Upper lobe of left lung (tissue), 6 donors: ENCODE results near the gene ACOD1. TPM values are rescaled to one million over a fixed set of nuclear protein-coding genes. Genes with fewer than 3 reads are reported as not detected.
"Not testable (repeated sequence)": the region's sequence is repeated elsewhere in the genome, so short reads cannot be mapped to it uniquely, and the experiment has no call there.

Source experiments
- ATAC-seq, 2 donors: fragments of 200-7000 bp; cut with Tn5 transposase; one replicate each; pipeline ENCODE4 v1.9.1; 2022; ENCODE audit warnings: mild to moderate bottlenecking in 2 of 2, moderate library complexity in 2 of 2; ENCODE audit not compliant: low FRiP score in 2 of 2
- DNase-seq, 2 donors: peaks; one replicate each; pipeline ENCODE4 v3.0.0-alpha.2; 2019 to 2020
- H3K27ac ChIP-seq, 4 donors: fragments of 200-600 bp; sonication (generic); one replicate each; pipeline ENCODE4 v1.5.1; 2016 to 2019
- H3K27me3 ChIP-seq, 4 donors: fragments of 200-600 bp; sonication (generic); one replicate each; pipeline ENCODE4 v1.5.1; 2017 to 2019
- H3K36me3 ChIP-seq, 4 donors: fragments of 200-600 bp; sonication (generic); one replicate each; pipeline ENCODE4 v1.5.1; 2016 to 2019
- H3K4me1 ChIP-seq, 4 donors: fragments of 200-600 bp; sonication (generic); one replicate each; pipeline ENCODE4 v1.5.1; 2018 to 2019
- H3K4me3 ChIP-seq, 4 donors: fragments of 200-600 bp; sonication (generic); one replicate each; pipeline ENCODE4 v1.5.1; 2017 to 2019; ENCODE audit warnings: mild to moderate bottlenecking in 2 of 4, moderate library complexity in 1 of 4
- H3K9me3 ChIP-seq, 4 donors: fragments of 200-600 bp; sonication (generic); one replicate each; pipeline ENCODE4 v1.5.1; 2018 to 2019
- CTCF ChIP-seq, 6 experiments: fragments of 450-650 bp in 4 of 6; fragments of 200-600 bp in 2 of 6; sonication (generic) in 2 of 6; IDR thresholded peaks; one replicate each; pipeline ENCODE4 v1.5.1; 2016 to 2019; ENCODE audit warnings: antibody characterized with exemption in 6 of 6
- EP300 ChIP-seq, 4 donors: sonication (generic); formaldehyde crosslinking; IDR thresholded peaks; one replicate each; pipeline ENCODE4 v1.5.1; 2017; ENCODE audit warnings: antibody characterized with exemption in 4 of 4, control low read depth in 2 of 4
- POLR2A ChIP-seq, 4 donors: fragments of 450-650 bp; IDR thresholded peaks; one replicate each; pipeline ENCODE4 v1.5.1; 2016 to 2017; ENCODE audit warnings: antibody characterized with exemption in 4 of 4, mild to moderate bottlenecking in 2 of 4
- POLR2AphosphoS5 ChIP-seq, 2 donors: sonication (generic); formaldehyde crosslinking; IDR thresholded peaks; one replicate each; pipeline ENCODE4 v1.5.1; 2017; ENCODE audit warnings: antibody characterized with exemption in 2 of 2
- WGBS, 2 donors: methylation state at CpG; one replicate each; pipeline ENCODE4 v1.1.5; 2017 to 2018; 5-methylcytosine and 5-hydroxymethylcytosine counted together
- total RNA-seq, 6 donors: library from RNA; depleted of rRNA in 4 of 6; stranded (reverse); fragments of >200 nt in 4 of 6; gene quantifications; one replicate each; pipeline versions ENCODE4 v1.1.0 to v1.2.1, GENCODE V29; 2016 to 2021
- donor health status: DM: no; HTN: no; CAD: no; lungs with moderate emphysema.
- donor health status: DM: no; HTN: yes; CAD: no; lungs with severe emphysema.

Gene ACOD1
- total RNA-seq: not detected

GRCh38 chr13:76948149-76948548, at the start of gene ACOD1:
Gene ACOD1, plus strand, starts transcription at chr13:76948511. Its CDS starts 48 bp downstream, at chr13:76948559.
- 70 to 78% methylated on average over 2 of the region's 2 CpGs for WGBS, 2 donors
- no peaks in the 10 kb centered on the region for H3K9me3 ChIP-seq
- H3K4me3 ChIP-seq: no peak within 1 kb of the TSS
- H3K36me3 ChIP-seq: no peaks in the 10 kb centered on the region
- DNase-seq: no peak
- H3K27me3 ChIP-seq: no peaks in the 10 kb centered on the region
- TF ChIP-seq CTCF (IDR thresholded peaks at IDR 0.05) (no peak), POLR2A (IDR thresholded peaks at IDR 0.05) (no peak), POLR2AphosphoS5 (IDR thresholded peaks at IDR 0.05) (no peak), EP300 (IDR thresholded peaks at IDR 0.05) (no peak)
- no peak within 1 kb of the TSS for H3K27ac ChIP-seq
- peaks cover 0 to 4% (median 0%) of the 10 kb centered on the region in 4 donors for H3K4me1 ChIP-seq
- ATAC-seq: no peak

DNA sequence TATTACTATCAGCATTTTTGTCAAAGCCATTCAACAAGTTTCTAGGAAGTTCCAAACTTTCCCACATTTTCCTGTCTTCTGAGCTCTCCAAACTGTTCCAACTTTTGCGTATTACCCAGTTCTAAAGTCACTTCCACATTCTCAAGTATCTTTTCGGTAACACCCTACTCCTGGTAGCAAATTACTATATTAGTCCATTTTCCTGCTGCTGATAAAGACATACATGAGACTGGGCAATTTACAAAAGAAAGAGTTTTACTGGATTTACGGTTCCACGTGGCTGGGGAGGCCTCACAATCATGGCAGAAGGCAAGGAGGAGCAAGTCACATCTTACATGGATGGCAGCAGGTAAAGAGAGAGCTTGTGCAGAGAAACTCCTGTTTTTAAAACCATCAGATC, 49.2 kb upstream of the ACOD1 start:
- ATAC-seq, H3K27me3 ChIP-seq, H3K36me3 ChIP-seq, DNase-seq, H3K4me3 ChIP-seq, H3K27ac ChIP-seq, H3K9me3 ChIP-seq: not testable (repeated sequence)
- H3K4me1 ChIP-seq: peaks cover 0 to 10% (median 8%) of the 10 kb centered on the region in 4 donors
- 93 to 97% methylated on average over 4 of the region's 4 CpGs for WGBS, 2 donors

- peak in 1 of 2 donors; percentile 73 for DNase-seq
- TF ChIP-seq POLR2A (IDR thresholded peaks at IDR 0.05) (no peak), EP300 (IDR thresholded peaks at IDR 0.05) (peak in 1 of 4 donors; percentile 14), CTCF (IDR thresholded peaks at IDR 0.05) (peak; percentile 90 to 98 (median 95)), POLR2AphosphoS5 (IDR thresholded peaks at IDR 0.05) (peak in 1 of 2 donors; percentile 36)
These were observed 44.7 kb upstream of the ACOD1 start for GRCh38 chr13:76903544-76904162.

DNA sequence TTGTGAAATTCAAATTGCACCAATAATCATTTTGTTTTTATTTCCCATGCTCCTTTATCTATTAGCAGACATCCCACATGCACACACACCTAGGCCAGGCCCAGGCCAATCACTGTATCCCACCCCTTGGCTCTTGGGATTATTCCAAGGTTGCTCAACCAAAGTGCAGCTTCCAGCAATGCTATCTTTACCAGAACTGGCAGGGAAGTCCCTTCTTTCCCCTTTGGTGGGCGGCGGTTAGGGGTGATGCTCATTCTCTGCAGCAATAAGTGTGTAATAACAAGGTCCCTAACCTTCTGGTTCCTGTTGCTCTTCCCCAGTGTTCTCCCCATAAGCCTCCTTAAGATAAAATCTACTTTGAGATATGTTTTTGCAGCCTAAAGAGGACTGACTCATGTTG, 43.8 kb upstream of the ACOD1 start:
- ATAC-seq: no peak
- no peak for DNase-seq
- Histone ChIP-seq H3K4me3 (no peak overlapping the region), H3K9me3 (peaks cover 0 to 1% (median under 1%) of the 10 kb centered on the region in 4 donors), H3K27ac (no peak overlapping the region), H3K27me3 (no peaks in the 10 kb centered on the region), H3K36me3 (no peaks in the 10 kb centered on the region), H3K4me1 (peaks cover 0 to 8% (median 6%) of the 10 kb centered on the region in 4 donors)
- TF ChIP-seq POLR2A (IDR thresholded peaks at IDR 0.05) (no peak), CTCF (IDR thresholded peaks at IDR 0.05) (no peak), POLR2AphosphoS5 (IDR thresholded peaks at IDR 0.05) (no peak), EP300 (IDR thresholded peaks at IDR 0.05) (no peak)
- 51 to 56% methylated on average over 2 of the region's 2 CpGs for whole genome bisulfite sequencing, 2 donors

More at GRCh38 chr13:76903544-76904162, 44.7 kb upstream of the ACOD1 start:
- WGBS, 2 donors: 19 to 20% methylated on average over 3 of the region's 3 CpGs
- no peak overlapping the region for H3K4me3 ChIP-seq
- no peak overlapping the region for H3K27ac ChIP-seq
- H3K36me3 ChIP-seq: no peaks in the 10 kb centered on the region
- peak; percentile 90 to 95 for ATAC-seq
- peaks cover 0 to 8% (median 6%) of the 10 kb centered on the region in 4 donors for H3K4me1 ChIP-seq
- H3K9me3 ChIP-seq: peaks cover 0 to 8% (median 6%) of the 10 kb centered on the region in 4 donors
- H3K27me3 ChIP-seq: no peaks in the 10 kb centered on the region

DNA sequence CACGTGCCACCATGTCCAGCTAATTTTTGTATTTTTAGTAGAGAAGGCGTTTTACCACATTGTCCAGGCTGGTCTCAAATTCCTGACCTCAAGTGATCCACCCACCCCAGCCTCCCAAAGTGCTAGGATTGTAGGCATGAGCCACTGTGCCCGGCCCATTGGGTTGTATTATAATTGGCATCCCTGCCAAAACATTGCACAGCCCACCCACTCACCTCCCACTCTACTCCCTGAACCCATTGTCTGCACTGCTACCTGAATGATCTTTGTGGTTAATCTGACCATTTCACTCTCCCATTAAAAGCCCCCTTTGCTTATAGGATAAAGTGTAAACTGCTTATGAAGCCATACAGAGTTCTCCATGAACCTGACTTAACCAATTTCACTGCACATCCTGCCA, 35.8 kb upstream of the ACOD1 start:
- Histone ChIP-seq H3K9me3 (no peaks in the 10 kb centered on the region), H3K36me3 (no peaks in the 10 kb centered on the region), H3K4me1 (no peaks in the 10 kb centered on the region), H3K27ac (no peak overlapping the region), H3K27me3 (no peaks in the 10 kb centered on the region), H3K4me3 (no peak overlapping the region)
- no peak for DNase-seq
- TF ChIP-seq CTCF (IDR thresholded peaks at IDR 0.05) (no peak), EP300 (IDR thresholded peaks at IDR 0.05) (no peak), POLR2A (IDR thresholded peaks at IDR 0.05) (no peak), POLR2AphosphoS5 (IDR thresholded peaks at IDR 0.05) (no peak)
- ATAC-seq: no peak
- WGBS, 2 donors: 92 to 93% methylated on average over 3 of the region's 3 CpGs
